GM10266 (cell line): Measurements from ENCODE around the gene ITGA3.

Experiments
- DNase-seq: peaks from one replicate; pipeline ENCODE4 v3.0.0; 2012; ENCODE audit errors: extremely low spot score
- CTCF ChIP-seq: IDR thresholded peaks from 2 replicates; pipeline ENCODE4 v1.5.1; 2012; ENCODE audit warnings: mild to moderate bottlenecking, low read depth; ENCODE audit not compliant: control insufficient read depth, insufficient read depth; ENCODE audit errors: missing control alignments

Gene ITGA3

DNA sequence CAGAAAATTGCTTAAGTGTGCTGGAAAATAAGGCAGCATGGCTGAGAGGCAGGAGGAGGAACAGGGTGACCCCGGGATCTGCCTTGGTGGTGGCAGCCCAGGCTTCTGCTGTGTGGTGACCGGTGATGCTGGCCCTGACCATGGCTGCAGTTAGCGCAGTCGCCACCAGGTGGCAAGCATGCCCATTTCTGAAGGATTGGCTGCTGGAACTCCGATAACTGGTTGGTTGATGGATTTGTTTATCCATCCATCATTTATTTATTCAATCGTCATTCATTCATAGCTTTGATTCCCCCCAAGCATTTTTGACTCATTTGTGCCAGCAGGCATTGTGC is 29.1 kb upstream of the ITGA3 start:
- DNase-seq, result peak; percentile 83
- peak; percentile 95 for TF ChIP-seq CTCF

- peak; percentile 4 for DNase-seq
- no peak for TF ChIP-seq CTCF
Measured at GRCh38 chr17:50027172-50027880, 28.6 kb upstream of the ITGA3 start.

GRCh38 chr17:50027881-50028735 is 27.8 kb upstream of the ITGA3 start:
- TF ChIP-seq CTCF, result no peak
- peak; percentile 6 for DNase-seq

GRCh38 chr17:50028736-50029120 is 27.2 kb upstream of the ITGA3 start:
- peak; percentile 5 for DNase-seq
- TF ChIP-seq CTCF, result no peak

DNA sequence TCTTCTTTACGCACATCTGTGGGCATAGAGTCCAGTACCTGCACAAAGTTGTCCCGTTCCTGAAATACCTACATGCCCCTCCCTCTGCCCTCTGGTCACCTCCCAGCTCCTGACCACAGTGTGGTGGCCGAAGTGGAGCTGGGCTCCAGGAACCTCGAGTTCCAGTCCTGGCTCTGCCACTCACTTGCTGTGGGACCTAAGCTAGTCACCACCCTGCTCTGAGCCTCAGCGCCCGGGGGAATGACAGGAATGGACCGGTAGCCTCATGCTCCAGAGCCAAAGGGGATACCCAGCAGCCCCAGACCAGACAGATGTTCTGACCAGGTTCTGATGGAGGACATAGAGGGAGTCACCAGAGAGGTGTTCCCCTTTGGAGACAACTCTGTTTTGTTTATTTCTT is 26.7 kb upstream of the ITGA3 start:
- no peak for DNase-seq
- TF ChIP-seq CTCF, result no peak

DNA sequence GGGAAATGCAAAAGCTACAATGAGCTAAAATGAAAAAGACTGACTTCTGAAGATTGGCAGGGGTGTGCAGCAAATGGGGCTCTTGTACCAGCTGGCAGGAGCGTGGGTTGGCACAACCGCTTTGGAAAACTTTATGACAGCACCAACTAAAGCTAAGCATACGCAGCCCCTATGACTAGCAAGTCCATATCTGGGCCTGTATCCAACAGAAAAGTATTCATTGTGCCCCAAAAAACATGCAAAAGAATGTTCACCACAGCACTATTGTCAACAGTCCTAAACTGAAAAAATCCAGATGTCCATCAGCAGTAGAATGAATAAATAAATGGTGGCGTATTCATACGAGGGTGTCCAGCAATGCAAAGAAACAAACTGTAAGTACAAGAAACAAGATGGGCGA is 22.6 kb upstream of the ITGA3 start:
- no peak for DNase-seq
- no peak for TF ChIP-seq CTCF

DNA sequence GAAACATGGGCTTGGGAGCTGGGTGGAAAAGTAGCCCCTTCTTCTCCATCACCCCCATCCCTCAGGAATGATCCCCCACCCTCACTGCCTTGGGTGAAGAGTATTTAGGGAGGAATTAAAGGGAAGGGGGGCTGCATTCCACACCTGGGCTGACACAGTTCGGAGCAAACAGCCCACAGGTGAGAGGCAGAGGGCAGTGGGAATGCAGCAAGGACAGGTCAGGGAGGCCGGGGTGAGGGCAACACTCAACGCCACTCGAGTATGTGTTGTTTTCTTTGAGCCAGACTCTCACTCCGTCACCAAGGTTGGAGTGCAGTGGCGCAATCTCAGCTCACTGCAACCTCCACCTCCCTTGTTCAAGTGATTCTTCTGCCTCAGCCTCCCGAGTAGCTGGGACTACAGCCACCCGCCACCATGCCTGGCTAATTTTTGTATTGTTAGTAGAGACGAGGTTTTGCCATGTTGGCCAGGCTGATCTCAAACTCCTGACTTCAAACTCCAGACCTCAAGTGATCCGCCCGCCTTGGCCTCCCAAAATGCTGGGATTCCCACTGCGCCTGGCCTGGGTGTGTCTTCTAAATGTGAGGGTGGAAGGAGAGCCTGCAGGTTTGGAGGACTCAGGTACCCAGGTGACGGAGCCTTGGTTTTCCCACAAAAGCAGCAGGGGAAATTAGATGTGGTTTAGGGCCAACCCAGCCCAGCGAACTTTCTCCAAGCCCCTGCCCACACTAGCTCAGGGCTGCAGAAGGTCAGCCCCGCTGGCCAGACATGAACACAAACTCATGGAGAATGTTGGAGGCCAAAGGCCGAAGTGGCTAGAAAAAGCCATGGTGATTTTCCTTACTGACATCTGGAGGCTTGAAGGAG is 21.2 kb upstream of the ITGA3 start:
- DNase-seq, result no peak
- TF ChIP-seq CTCF, result no peak
